MCF 10A (cell line): ENCODE results near the gene GSTT2. TPM values are rescaled to one million over a fixed set of nuclear protein-coding genes. Genes with fewer than 3 reads are reported as not detected.
A peak's percentile ranks its signal among the peaks of the same experiment; 100 is the strongest.
"Not testable (repeated sequence)": the region's sequence is repeated elsewhere in the genome, so short reads cannot be mapped to it uniquely, and the experiment has no call there.

ENCODE experiments used
- BruUV-seq: library from RNA; stranded (reverse); fragments of 400-500 nt; replicated peaks from 2 replicates; lab custom pipeline; 2021; lab: Mats Ljungman, UMichigan
- CTCF ChIA-PET: fragments of 300-600 bp; sonication (Branson Sonifier 250); formaldehyde crosslinking; extraction: SDS; loops from one replicate; lab custom pipeline; 2021; ENCODE audit warnings: antibody characterized with exemption, inconsistent platforms; lab: Yijun Ruan, JAX
- POLR2A ChIA-PET: fragments of 300-600, 350-650 bp; sonication (Branson Sonifier 250); formaldehyde crosslinking; extraction: SDS; loops from one replicate; lab custom pipeline; 2020; ENCODE audit warnings: antibody characterized with exemption, inconsistent platforms; lab: Yijun Ruan, JAX
- DNase-seq: peaks from one replicate; pipeline ENCODE4 v3.0.0-alpha.2; 2018; ENCODE audit not compliant: unreplicated experiment
- H3K27ac Mint-ChIP-seq: one replicate; pipeline ENCODE4 v1.8.0; 2022; ENCODE audit warnings: mild to moderate bottlenecking, low read depth, mixed read lengths; ENCODE audit not compliant: unreplicated experiment
- H3K27me3 Mint-ChIP-seq: one replicate; pipeline ENCODE4 v1.8.0; 2022; ENCODE audit warnings: mixed read lengths; ENCODE audit not compliant: insufficient read depth, unreplicated experiment
- H3K36me3 Mint-ChIP-seq: one replicate; pipeline ENCODE4 v1.8.0; 2022; ENCODE audit warnings: mild to moderate bottlenecking, moderate library complexity, mixed read lengths; ENCODE audit not compliant: insufficient read depth, unreplicated experiment
- H3K4me1 Mint-ChIP-seq: one replicate; pipeline ENCODE4 v1.8.0; 2022; ENCODE audit warnings: mixed read lengths; ENCODE audit not compliant: insufficient read depth, unreplicated experiment
- H3K4me3 Mint-ChIP-seq: one replicate; pipeline ENCODE4 v1.8.0; 2022; ENCODE audit warnings: mild to moderate bottlenecking, moderate library complexity, mixed read lengths; ENCODE audit not compliant: unreplicated experiment
- H3K9me3 Mint-ChIP-seq: one replicate; pipeline ENCODE4 v1.8.0; 2022; ENCODE audit warnings: mixed read lengths; ENCODE audit not compliant: unreplicated experiment
- intact Hi-C: fragments of 100-400 bp; cut with micrococcal nuclease; formaldehyde crosslinking; loops from 2 replicates; pipeline ENCODE4 v1.14.1; 2022
- total RNA-seq: library from RNA; stranded (reverse); gene quantifications from 2 replicates; pipeline ENCODE4 v1.2.3, GENCODE V29; 2022
- TF ChIP-seq, protein P1 (sequence below): fragments of 200-600 bp; IDR thresholded peaks from one replicate; pipeline ENCODE4 v1.8.0; 2022; ENCODE audit warnings: antibody characterized with exemption, mild to moderate bottlenecking; ENCODE audit not compliant: unreplicated experiment

GSTT2 gene
- total RNA-seq, 1 experiment from 2014 or later, result not detected

DNA sequence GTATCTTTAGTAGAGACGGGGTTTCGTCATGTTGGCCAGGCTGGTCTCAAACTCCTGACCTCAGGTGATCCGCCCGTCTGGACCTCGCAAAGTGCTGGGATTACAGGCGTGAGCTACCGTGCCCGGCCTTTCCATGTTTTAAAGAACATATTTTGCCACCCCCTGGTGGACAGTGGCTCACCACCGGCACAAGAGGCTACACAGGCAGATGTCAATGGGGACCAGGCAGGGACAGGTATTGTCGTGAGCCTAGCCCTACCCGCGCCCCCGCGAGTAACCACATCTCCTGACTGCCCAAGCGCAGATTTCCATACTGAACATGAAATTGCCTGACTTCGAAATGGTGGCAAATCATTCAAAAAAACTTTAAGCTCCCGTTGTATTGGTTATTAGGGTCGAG lies 13.8 kb upstream of the GSTT2 start:
- BruUV-seq, CTCF ChIA-PET, H3K27me3 Mint-ChIP-seq, DNase-seq, H3K4me3 Mint-ChIP-seq, intact Hi-C loops, POLR2A ChIA-PET, H3K9me3 Mint-ChIP-seq, H3K27ac Mint-ChIP-seq: not testable (repeated sequence)
- H3K36me3 Mint-ChIP-seq, result peaks cover 10% of the 10 kb centered on the region
- H3K4me1 Mint-ChIP-seq, result peaks cover 16% of the 10 kb centered on the region

GRCh38 chr22:23966568-23966967 lies 13.4 kb upstream of the GSTT2 start, which contains the start of gene DDTL:
Gene DDTL, plus strand, starts transcription at chr22:23966888. Its CDS starts 27 bp downstream, at chr22:23966915.
- H3K27ac Mint-ChIP-seq, CTCF ChIA-PET: not testable (repeated sequence)

DNA sequence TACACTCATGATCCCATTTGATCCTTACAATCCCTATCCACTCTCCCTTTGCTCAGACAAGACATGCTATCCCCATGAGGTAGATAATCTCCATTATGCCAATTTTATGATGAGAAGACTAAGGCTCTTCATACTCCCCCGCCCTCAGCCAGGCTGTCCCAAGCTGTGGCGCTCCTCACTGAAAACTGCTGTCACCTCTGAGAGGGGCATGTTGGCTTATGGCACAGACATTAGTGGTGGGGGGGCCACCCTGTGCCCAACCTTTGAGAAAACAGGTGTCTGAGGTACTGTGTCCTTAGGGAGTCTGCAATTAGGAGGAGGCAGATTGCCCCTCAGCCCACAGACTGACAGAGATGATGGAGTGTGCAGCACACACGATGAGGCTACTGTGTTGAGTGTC lies 10.9 kb upstream of the GSTT2 start:
- POLR2A ChIA-PET, result no interaction called here
- H3K9me3 Mint-ChIP-seq, result no peaks in the 10 kb centered on the region
- TF ChIP-seq, protein P1, sequence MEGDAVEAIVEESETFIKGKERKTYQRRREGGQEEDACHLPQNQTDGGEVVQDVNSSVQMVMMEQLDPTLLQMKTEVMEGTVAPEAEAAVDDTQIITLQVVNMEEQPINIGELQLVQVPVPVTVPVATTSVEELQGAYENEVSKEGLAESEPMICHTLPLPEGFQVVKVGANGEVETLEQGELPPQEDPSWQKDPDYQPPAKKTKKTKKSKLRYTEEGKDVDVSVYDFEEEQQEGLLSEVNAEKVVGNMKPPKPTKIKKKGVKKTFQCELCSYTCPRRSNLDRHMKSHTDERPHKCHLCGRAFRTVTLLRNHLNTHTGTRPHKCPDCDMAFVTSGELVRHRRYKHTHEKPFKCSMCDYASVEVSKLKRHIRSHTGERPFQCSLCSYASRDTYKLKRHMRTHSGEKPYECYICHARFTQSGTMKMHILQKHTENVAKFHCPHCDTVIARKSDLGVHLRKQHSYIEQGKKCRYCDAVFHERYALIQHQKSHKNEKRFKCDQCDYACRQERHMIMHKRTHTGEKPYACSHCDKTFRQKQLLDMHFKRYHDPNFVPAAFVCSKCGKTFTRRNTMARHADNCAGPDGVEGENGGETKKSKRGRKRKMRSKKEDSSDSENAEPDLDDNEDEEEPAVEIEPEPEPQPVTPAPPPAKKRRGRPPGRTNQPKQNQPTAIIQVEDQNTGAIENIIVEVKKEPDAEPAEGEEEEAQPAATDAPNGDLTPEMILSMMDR, result no peak
- H3K4me3 Mint-ChIP-seq, result no peak overlapping the region
- intact Hi-C loops, result no loop called here
- CTCF ChIA-PET, result no interaction called here
- peaks cover 20% of the 10 kb centered on the region for H3K36me3 Mint-ChIP-seq
- BruUV-seq, result no TSS peak
- H3K4me1 Mint-ChIP-seq, result peaks cover 16% of the 10 kb centered on the region
- no peaks in the 10 kb centered on the region for H3K27me3 Mint-ChIP-seq
- DNase-seq, result no peak
- no peak overlapping the region for H3K27ac Mint-ChIP-seq

More at GRCh38 chr22:23966568-23966967, 13.4 kb upstream of the GSTT2 start, which contains the start of gene DDTL:
- H3K27me3 Mint-ChIP-seq, POLR2A ChIA-PET, intact Hi-C loops, BruUV-seq, H3K4me3 Mint-ChIP-seq, H3K9me3 Mint-ChIP-seq, DNase-seq: not testable (repeated sequence)
- Mint-ChIP-seq H3K36me3 (peaks cover 15% of the 10 kb centered on the region), H3K4me1 (peaks cover 16% of the 10 kb centered on the region)

DNA sequence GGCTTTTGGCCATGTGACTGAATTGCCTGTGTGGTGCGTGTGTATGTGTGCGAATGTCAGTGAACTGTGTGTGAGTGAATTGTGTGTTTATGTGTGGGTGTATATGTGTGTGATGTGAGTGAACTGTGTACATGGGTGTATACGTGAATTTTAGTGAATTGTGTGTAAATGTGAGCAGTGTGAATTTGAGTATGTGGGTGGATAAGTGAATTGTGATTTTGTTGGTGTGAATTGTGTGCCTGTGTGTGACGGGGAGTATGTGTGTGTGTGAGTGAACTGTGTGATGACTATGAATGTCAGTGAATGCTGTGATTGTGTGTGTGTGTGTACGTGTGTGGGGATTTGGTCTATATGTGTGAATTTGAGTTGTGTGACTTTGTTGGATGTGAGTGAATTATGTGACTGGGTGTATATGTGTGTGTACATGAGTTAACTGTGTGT lies 9.7 kb upstream of the GSTT2 start:
- ChIA-PET CTCF (no interaction called here), POLR2A (no interaction called here)
- DNase-seq, result no peak
- TF ChIP-seq, protein P1, result no peak
- Mint-ChIP-seq H3K27ac (peak overlapping the region; percentile 5), H3K27me3 (no peaks in the 10 kb centered on the region), H3K36me3 (peaks cover 20% of the 10 kb centered on the region), H3K4me1 (peaks cover 16% of the 10 kb centered on the region), H3K9me3 (no peaks in the 10 kb centered on the region), H3K4me3 (peak overlapping the region; percentile 2)
- BruUV-seq, result TSS peak; percentile 2
- intact Hi-C loops, result no loop called here

DNA sequence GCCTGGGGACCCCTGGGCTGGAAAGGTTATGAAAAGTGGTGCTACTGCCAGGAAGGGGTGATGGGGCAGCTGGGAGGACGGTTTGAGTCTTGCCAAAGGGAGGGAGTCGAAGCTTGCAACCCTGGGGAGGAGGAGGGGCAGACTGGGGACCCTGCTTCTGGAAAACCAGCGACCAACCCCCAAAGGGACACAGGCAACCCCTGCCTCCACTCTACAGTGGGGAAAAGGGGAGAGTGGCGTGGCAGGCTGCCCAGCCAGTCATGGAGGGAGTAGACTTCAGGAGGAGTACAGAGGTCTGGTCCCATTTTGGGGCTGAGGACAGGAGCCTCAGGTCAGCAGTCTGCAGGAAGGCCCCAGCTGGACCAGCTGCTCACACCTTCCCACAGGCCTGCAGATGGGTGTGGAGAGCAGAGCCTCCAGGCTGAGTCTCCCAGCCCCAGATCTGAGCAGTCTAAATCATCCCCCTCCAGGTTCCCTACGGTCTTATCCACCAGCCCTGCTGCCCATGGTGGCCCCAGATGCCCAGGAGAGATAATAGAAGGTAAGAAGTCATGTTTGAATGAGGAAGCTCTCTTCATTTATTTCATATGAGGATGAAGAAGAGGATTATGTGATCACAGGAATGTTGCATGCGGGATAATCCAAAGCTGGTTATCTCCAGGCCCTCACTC lies 9.0 kb upstream of the GSTT2 start:
- intact Hi-C loops, result no loop called here
- Mint-ChIP-seq H3K4me1 (peaks cover 16% of the 10 kb centered on the region), H3K27me3 (no peaks in the 10 kb centered on the region), H3K27ac (no peak overlapping the region), H3K36me3 (peaks cover 20% of the 10 kb centered on the region), H3K4me3 (peak overlapping the region; percentile 2), H3K9me3 (no peaks in the 10 kb centered on the region)
- TF ChIP-seq, protein P1, result no peak
- POLR2A ChIA-PET, result interaction anchor here (0.7 to 1.5 kb wide), 2 partner anchors 77 to 344 kb away, joined by 3 to 8 read pairs; partner anchors contain the start of gene MIF
- no peak for DNase-seq
- BruUV-seq, result no TSS peak
- CTCF ChIA-PET, result no interaction called here

DNA sequence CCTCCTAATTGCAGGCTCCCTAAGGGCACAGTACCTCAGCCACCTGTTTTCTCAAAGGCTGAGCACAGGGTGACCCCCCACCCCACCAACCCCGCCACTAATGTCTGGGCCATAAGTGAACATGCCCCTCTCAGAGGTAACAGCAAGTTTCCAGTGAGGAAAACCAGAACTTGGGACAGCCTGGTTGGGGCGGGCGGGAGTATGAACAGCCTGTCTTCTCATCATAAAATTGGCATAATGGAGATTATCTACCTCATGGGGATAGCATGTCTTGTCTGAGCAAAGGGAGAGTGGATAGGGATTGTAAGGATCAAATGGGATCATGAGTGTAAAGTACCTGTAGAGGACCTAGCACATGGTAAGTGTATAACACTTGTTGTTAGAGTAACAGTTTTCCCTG lies 8.0 kb upstream of the GSTT2 start:
- BruUV-seq, intact Hi-C loops, H3K27ac Mint-ChIP-seq, CTCF ChIA-PET, DNase-seq, H3K27me3 Mint-ChIP-seq, H3K9me3 Mint-ChIP-seq: not testable (repeated sequence)
- H3K4me1 Mint-ChIP-seq, result peaks cover 16% of the 10 kb centered on the region
- peak overlapping the region; percentile 46 for H3K4me3 Mint-ChIP-seq
- POLR2A ChIA-PET, result interaction anchor here (1.5 kb wide), 1 partner anchor 78 kb away, joined by 8 read pairs; the partner anchor contains the start of gene MIF
- peaks cover 20% of the 10 kb centered on the region for H3K36me3 Mint-ChIP-seq

- DNase-seq, POLR2A ChIA-PET, CTCF ChIA-PET, H3K27me3 Mint-ChIP-seq, H3K4me3 Mint-ChIP-seq, H3K27ac Mint-ChIP-seq, H3K9me3 Mint-ChIP-seq, BruUV-seq, intact Hi-C loops: not testable (repeated sequence)
- H3K36me3 Mint-ChIP-seq, result peaks cover 19% of the 10 kb centered on the region
- peaks cover 11% of the 10 kb centered on the region for H3K4me1 Mint-ChIP-seq
Measured at GRCh38 chr22:23974345-23974744, 5.6 kb upstream of the GSTT2 start, which contains the start of gene DDT. Gene DDT, minus strand, starts transcription at chr22:23974441. Its CDS starts 27 bp downstream, at chr22:23974414.
